Measurements from ENCODE around the gene SLC1A7. TPM values are rescaled to one million over a fixed set of nuclear protein-coding genes. Genes with fewer than 3 reads are reported as not detected.

The SLC1A7 gene
- polyA plus RNA-seq, 1 donor from 2014 or later: not detected

DNA sequence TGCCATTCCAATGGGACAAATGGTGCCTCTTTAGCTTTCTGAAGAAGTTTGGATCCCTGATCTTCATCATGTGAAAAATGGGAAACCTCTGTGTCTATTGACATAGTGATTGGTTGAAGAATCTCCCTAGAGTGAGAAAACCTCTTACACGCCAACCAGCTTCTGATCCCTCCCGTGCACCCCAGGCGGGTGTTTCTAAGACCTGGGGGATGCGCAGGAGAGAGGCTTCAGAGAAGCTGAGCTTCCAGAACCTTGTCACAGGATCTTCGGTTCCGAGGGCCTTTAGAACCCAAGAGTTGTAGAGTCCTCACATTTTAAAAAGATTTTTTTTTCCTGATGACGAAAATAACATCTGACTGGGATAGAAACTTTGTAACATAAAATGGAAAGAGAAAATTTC, 69.2 kb downstream of the SLC1A7 start:
- no peak overlapping the region for H3K9ac ChIP-seq (ENCODE audit: low read length)
- no peaks in the 10 kb centered on the region for H3F3A ChIP-seq (ENCODE audit: insufficient read depth, low read length, poor library complexity, severe bottlenecking)
- no peaks in the 10 kb centered on the region for H3K27me3 ChIP-seq (ENCODE audit: insufficient read depth, low read depth, low read length)
- H3K4me3 ChIP-seq (ENCODE audit: low read length): no peak overlapping the region
- no peak overlapping the region for H3K4me2 ChIP-seq (ENCODE audit: low read length)
- no peaks in the 10 kb centered on the region for H3K9me3 ChIP-seq (ENCODE audit: low read length)
- H3K9me2 ChIP-seq (ENCODE audit: insufficient read depth, low read length): no peaks in the 10 kb centered on the region
- TF ChIP-seq RAD21 (conservative IDR thresholded peaks at IDR 0.05) (no peak), MXI1 (conservative IDR thresholded peaks at IDR 0.05; ENCODE audit: poor library complexity, severe bottlenecking) (no peak), SMC3 (conservative IDR thresholded peaks at IDR 0.05; ENCODE audit: poor library complexity) (no peak), POLR2AphosphoS5 (IDR thresholded peaks at IDR 0.05) (no peak), EP300 (conservative IDR thresholded peaks at IDR 0.05; ENCODE audit: poor library complexity, severe bottlenecking) (no peak), TAF1 (IDR thresholded peaks at IDR 0.05; ENCODE audit: low read depth) (no peak), EZH2 (IDR thresholded peaks at IDR 0.05; ENCODE audit: borderline replicate concordance, insufficient read depth, low read length, poor library complexity, severe bottlenecking) (no peak)
- TF ChIP-seq, protein P1, sequence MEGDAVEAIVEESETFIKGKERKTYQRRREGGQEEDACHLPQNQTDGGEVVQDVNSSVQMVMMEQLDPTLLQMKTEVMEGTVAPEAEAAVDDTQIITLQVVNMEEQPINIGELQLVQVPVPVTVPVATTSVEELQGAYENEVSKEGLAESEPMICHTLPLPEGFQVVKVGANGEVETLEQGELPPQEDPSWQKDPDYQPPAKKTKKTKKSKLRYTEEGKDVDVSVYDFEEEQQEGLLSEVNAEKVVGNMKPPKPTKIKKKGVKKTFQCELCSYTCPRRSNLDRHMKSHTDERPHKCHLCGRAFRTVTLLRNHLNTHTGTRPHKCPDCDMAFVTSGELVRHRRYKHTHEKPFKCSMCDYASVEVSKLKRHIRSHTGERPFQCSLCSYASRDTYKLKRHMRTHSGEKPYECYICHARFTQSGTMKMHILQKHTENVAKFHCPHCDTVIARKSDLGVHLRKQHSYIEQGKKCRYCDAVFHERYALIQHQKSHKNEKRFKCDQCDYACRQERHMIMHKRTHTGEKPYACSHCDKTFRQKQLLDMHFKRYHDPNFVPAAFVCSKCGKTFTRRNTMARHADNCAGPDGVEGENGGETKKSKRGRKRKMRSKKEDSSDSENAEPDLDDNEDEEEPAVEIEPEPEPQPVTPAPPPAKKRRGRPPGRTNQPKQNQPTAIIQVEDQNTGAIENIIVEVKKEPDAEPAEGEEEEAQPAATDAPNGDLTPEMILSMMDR (IDR thresholded peaks at IDR 0.05; ENCODE audit: poor library complexity, severe bottlenecking): no peak
- TF ChIP-seq, protein P2, sequence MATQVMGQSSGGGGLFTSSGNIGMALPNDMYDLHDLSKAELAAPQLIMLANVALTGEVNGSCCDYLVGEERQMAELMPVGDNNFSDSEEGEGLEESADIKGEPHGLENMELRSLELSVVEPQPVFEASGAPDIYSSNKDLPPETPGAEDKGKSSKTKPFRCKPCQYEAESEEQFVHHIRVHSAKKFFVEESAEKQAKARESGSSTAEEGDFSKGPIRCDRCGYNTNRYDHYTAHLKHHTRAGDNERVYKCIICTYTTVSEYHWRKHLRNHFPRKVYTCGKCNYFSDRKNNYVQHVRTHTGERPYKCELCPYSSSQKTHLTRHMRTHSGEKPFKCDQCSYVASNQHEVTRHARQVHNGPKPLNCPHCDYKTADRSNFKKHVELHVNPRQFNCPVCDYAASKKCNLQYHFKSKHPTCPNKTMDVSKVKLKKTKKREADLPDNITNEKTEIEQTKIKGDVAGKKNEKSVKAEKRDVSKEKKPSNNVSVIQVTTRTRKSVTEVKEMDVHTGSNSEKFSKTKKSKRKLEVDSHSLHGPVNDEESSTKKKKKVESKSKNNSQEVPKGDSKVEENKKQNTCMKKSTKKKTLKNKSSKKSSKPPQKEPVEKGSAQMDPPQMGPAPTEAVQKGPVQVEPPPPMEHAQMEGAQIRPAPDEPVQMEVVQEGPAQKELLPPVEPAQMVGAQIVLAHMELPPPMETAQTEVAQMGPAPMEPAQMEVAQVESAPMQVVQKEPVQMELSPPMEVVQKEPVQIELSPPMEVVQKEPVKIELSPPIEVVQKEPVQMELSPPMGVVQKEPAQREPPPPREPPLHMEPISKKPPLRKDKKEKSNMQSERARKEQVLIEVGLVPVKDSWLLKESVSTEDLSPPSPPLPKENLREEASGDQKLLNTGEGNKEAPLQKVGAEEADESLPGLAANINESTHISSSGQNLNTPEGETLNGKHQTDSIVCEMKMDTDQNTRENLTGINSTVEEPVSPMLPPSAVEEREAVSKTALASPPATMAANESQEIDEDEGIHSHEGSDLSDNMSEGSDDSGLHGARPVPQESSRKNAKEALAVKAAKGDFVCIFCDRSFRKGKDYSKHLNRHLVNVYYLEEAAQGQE (IDR thresholded peaks at IDR 0.05; ENCODE audit: borderline replicate concordance): no peak
- no peaks in the 10 kb centered on the region for H4K20me1 ChIP-seq (ENCODE audit: insufficient read depth)
- no peak overlapping the region for H2AFZ ChIP-seq (ENCODE audit: low read depth, low read length)
- H3K27ac ChIP-seq (ENCODE audit: low read length): no peak overlapping the region
- no peaks in the 10 kb centered on the region for H3K36me3 ChIP-seq (ENCODE audit: insufficient read depth, low read length)
- no peaks in the 10 kb centered on the region for H3K79me2 ChIP-seq (replicated peaks; ENCODE audit: insufficient read depth, low read length)

DNA sequence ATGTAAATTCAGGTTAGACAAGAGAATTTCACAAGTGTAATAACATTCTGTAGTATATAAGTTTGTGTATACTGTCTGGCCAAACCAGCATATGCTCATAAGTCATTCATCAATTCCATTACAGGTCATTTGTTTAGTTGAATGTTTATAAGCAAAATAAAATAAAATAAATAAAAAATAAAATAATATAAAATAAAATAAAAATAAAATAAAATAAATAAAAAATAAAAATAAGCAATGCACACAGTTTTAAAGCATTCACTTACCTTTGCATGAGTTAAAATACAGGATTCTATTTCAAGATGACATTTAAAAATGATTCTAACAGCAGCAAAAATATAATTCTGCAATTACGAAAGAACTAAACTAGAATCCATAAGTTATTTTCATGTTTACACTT, 70.5 kb downstream of the SLC1A7 start:
- no peaks in the 10 kb centered on the region for H3K9me2 ChIP-seq (ENCODE audit: insufficient read depth, low read length)
- no peak overlapping the region for H3K9ac ChIP-seq (ENCODE audit: low read length)
- H4K20me1 ChIP-seq (ENCODE audit: insufficient read depth): no peaks in the 10 kb centered on the region
- no peak for TF ChIP-seq RAD21 (conservative IDR thresholded peaks at IDR 0.05)
- TF ChIP-seq EZH2 (IDR thresholded peaks at IDR 0.05; ENCODE audit: borderline replicate concordance, insufficient read depth, low read length, poor library complexity, severe bottlenecking): no peak
- TF ChIP-seq POLR2AphosphoS5 (IDR thresholded peaks at IDR 0.05): no peak
- TF ChIP-seq, protein P1 (IDR thresholded peaks at IDR 0.05; ENCODE audit: poor library complexity, severe bottlenecking): no peak
- TF ChIP-seq TAF1 (IDR thresholded peaks at IDR 0.05; ENCODE audit: low read depth): no peak
- TF ChIP-seq, protein P2 (IDR thresholded peaks at IDR 0.05; ENCODE audit: borderline replicate concordance): no peak
- no peak for TF ChIP-seq EP300 (conservative IDR thresholded peaks at IDR 0.05; ENCODE audit: poor library complexity, severe bottlenecking)
- TF ChIP-seq MXI1 (conservative IDR thresholded peaks at IDR 0.05; ENCODE audit: poor library complexity, severe bottlenecking): no peak
- H3K4me3 ChIP-seq (ENCODE audit: low read length): no peak overlapping the region
- no peaks in the 10 kb centered on the region for H3K27me3 ChIP-seq (ENCODE audit: insufficient read depth, low read depth, low read length)
- no peak overlapping the region for H2AFZ ChIP-seq (ENCODE audit: low read depth, low read length)
- no peak overlapping the region for H3K4me2 ChIP-seq (ENCODE audit: low read length)
- no peaks in the 10 kb centered on the region for H3K79me2 ChIP-seq (replicated peaks; ENCODE audit: insufficient read depth, low read length)
- no peaks in the 10 kb centered on the region for H3K9me3 ChIP-seq (ENCODE audit: low read length)
- no peak overlapping the region for H3K27ac ChIP-seq (ENCODE audit: low read length)
- H3F3A ChIP-seq (ENCODE audit: insufficient read depth, low read length, poor library complexity, severe bottlenecking): no peaks in the 10 kb centered on the region
- no peaks in the 10 kb centered on the region for H3K36me3 ChIP-seq (ENCODE audit: insufficient read depth, low read length)
